Bone marrow (tissue), 2 donors: ENCODE data around the gene IFI27L2.
A peak's percentile ranks its signal among the peaks of the same experiment; 100 is the strongest.
"Not testable (repeated sequence)": the region's sequence is repeated elsewhere in the genome, so short reads cannot be mapped to it uniquely, and the experiment has no call there.

Source experiments
- DNase-seq, 2 donors: peaks; one replicate each; lab custom pipeline; 2025; lab: John Stamatoyannopoulos, UW

Gene IFI27L2, protein sequence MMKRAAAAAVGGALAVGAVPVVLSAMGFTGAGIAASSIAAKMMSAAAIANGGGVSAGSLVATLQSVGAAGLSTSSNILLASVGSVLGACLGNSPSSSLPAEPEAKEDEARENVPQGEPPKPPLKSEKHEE

DNA sequence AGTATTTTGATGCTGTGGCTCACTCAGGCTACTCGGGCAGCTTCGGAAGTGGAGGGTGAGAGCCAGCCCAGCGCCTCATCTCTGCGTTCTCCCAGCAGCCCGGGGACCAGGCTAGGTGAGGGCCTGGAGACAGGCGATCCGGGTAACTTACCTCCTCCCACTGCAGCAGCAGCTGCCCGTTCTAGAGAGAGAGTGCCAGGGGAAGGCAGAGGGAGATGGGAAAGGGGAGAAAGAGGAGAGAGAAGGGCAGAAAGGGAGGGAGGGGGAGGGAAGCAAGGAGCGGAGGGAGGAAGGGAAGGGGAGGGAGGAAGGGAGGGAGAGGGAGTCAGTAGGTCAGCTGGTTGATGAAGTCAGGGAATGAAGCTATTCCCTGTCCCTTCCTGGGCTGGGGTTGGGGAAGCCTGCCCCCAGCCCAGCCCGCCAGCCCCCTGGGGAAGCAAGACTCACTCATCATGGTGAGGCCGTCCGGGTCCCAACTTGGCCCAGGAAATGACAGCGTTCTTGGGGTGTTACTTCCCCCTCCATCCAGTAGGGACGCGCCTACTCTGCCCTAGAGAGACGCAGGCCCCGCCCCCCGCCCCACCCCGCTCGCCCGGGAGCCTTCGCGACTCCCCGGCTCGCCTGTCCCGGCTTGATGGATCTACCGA lies at the start of gene IFI27L2:
Gene IFI27L2, minus strand, starts transcription at position 494 of the 647 bp plus-strand sequence. Its CDS starts 40 bp downstream, at position 454.
- peak; percentile 22 to 65 for DNase-seq

DNA sequence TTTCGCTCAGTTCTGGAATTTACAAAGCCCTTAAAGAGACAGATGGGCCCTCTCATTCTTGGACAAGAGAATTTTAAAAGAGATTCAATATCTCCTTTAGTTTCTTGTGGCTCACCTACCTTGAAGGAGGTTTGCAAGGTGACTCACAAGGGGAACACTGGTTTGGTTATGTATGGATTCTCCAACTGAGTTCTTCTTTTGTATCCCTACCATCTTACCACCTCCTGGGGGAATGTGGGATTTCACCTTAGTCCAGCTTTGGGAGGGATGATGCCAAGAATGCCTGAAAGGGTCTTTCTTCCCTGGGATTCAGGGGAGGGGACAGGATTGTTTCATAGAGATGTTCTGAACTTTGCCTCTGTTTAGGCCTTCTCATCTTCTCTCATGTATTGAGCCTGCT lies 48.4 kb upstream of the IFI27L2 start:
- no peak for DNase-seq

DNA sequence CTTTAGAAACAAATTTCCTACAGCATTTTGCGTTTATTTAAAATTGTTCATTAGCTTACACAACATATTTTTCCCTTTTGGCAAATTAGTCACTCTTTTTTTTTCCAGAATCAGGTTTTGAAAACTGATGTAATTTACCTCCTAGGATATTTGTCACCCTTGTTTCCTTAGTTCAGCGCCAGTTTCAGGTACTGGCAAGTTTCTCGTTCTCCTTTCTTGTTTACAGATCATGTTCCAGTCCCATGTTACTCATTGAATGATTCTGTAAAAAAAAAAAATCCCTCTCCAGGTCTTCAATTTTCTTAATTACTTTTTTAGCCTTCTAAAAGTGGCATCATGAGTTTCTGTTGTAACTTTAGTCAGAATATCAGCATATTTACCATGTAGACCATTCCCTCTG lies 47.4 kb upstream of the IFI27L2 start:
- DNase-seq = no peak

DNA sequence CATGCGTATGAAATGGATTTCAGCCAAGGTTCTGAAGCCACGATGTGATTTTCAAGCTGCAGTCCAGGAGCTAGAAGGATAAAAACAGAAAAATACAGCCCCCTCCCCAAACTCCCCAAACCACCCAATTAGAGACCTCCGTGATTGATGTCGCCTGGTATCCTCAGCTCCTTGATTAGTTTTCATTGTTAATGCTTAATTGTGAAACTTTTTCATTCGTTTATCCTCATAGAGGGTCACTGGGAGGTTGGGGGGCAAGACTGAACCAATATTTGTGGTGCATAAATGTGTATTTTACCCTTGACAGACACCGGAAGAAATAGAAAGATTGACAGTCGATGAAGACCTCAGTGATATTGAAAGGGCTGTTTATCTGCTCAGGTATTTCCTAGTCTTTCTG lies 46.3 kb upstream of the IFI27L2 start:
- DNase-seq = no peak

DNA sequence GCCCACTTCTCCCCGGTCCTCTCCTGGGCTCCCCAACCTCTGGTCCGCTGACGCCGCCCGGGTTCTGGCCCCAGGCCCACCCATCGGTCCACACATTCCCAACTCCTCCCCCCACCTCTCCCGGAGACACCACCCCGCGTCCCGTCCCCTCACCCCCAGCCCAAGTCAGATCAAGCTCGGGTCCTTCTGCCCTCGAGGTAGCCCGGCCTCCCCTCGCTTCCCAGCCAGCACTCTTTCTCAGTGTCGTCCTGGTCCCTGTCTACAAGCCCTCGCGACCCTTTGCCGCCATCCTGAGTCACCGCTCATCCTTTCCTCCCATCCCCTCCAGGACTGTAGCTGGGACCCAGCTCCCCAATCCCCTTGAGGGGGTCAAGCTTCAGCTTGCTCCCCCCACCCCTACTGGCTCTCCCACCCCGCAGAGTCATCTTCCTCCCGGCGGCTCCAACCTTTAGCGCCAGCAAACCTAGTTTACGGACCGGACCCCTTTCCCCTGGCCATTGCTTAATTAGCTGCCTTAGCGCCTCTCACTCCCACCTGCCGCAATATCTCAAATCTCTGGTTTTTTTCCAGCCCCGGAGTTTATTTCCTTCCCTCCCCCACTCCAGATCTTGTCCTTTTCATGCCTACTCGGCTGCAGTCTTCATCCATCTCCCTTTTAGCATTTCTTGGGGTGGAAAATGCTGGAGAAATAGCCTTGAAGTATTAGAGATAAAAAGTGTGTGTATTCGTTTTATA lies 45.8 kb upstream of the IFI27L2 start:
- DNase-seq = no peak

DNA sequence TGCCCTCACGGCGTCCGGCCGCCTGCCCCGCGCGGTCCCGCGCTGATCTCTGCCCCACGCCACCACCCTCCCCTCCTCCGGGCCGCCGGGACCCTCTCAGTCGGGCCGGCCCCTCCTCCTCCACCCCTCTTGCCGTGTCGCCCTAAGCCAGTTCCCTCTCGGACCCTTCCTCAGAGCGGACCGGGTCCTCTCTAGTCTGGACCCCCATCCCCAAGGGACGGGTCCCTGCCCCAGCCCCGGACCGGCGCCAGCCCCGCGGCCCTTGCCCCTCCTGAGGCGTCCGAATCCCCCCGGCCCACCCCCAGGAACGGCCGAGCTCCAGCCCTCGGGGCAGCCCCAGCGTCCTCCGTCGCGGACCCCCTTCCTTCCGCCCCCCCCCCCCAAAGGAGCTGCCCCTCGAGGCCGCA lies 45.2 kb upstream of the IFI27L2 start:
- no peak for DNase-seq

DNA sequence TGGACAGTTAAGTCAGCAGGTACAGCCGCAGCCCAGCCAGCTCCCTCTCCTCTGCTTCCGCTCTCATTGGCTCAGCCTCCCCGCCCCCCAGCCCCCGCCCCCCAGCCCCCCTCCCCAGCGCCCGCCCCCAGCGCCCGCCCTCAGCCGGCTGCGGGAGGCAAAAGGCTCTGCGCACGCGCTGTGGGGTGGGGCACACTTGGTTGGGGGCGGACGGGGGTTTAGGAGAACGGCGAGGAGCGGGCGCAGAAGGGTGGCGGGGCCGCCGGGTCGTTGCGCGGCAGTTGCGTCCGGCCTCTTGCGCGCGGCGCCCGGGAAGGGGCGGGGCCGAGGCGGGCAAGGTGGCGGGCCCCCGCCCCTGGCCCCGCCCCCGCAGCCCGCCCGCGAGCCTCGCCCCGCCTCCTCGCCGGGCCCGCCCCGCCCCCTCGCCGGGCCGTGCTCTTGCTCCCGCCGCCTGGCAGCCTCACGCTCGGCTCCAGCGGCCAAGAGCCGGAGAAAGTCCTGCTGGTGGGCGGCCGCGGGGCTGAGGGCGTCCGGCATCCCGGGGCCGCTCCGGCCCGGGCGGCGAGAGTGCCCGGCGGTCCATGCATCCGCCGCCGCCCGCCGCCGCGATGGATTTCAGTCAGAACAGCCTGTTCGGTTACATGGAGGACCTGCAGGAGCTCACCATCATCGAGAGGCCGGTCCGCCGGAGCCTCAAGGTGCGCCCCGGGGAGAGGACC lies 44.6 kb upstream of the IFI27L2 start, which contains the start of gene PPP4R4:
Gene PPP4R4, plus strand, starts transcription at position 438 of the 719 bp plus-strand sequence. Its CDS starts 144 bp downstream, at position 582.
- DNase-seq = peak; percentile 57 to 71

DNA sequence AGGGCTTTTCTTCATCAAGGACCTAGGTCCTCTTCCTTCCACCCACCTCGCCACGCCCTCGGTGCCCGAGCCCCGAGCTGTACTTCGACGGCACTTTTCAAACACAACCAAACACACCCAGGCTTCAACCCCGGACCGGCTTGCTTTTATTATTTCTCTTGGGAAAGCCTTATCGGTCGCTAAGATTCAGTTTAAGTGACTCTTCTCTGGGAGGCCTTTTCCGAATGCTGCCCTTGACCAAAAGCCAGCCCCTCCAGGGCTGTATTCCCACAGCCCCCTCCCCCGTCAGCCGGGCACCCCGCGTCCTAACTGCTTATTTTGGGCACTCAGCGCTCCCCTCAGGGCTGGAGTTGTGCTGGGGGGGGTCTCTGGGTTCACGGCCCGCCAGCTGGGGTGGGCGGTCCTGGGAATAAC lies 44.1 kb upstream of the IFI27L2 start:
- no peak for DNase-seq

DNA sequence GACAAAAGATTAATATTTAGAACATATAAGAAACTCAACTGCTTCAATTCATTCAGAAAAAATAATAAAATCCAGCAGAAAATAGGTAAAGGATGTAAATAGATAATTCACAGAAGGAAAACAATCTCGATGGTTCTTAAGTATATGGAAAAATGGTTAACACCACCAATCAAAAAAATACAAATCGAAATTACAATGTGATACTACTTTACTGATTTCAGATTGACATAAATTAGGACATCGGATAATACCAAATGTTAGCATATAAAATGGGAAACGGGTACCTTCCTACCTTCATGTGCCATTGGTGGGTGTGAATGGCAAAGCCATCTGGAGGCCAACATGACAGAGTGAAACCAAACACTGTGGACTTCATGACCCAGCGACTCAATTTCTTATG lies 43.1 kb upstream of the IFI27L2 start:
- no peak for DNase-seq

DNA sequence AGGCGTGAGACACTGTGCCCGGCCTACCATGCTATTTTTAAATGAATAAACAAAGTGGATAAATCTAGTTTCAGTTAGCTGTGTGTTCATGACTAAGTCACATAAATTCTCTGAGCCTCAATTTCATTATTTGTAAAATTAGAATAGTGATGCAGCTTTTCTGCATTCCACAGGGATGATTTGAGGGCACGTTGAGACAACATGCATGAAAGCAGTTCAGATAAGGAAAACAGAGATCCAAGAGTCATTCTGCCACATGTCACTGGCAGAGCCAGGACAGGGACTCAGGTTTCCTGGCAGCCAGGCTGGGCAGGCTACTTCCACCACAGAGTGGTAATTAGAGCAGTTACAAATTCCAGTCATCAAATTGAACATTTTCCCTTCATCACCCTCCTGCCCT lies 41.8 kb upstream of the IFI27L2 start:
- DNase-seq = no peak

DNA sequence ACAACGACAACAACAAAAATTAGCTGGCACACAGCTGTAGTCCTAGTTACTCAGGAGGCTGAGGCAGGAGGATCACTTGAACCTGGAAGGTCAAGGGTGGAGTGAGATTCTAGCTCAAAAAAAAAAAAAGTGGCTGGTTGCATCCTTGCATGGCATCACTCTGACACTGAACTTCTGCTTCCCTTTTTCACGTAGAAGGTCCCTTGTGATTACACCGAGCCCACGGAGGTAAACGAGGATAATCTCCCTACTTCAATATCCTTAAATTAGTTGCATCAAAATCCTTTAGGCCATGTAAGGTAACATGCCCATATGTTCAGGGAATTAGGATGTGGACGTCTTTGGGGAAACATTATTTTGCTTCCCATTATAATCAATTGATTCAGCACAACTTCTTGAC lies 40.7 kb upstream of the IFI27L2 start:
- DNase-seq = no peak

DNA sequence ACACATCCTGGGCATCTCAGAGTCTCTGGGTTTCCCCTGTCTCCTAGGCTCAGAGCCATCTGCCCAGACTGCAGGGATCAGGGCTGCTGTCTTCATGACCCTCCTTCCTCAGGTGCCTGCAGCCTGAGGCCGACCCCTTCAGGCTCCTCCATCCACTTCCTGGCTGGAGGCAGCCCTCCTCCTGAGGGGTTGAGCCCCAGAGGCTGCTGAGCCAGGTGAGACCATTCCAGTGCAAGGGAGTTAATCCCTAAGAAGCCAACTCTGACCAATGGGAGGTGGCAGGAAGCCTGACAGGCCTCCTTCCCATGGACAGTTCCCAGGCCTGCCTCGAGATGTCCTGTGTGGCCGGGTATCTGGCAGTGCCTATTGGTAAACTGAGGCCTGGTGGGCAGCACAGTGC lies 36.3 kb upstream of the IFI27L2 start:
- no peak for DNase-seq

DNA sequence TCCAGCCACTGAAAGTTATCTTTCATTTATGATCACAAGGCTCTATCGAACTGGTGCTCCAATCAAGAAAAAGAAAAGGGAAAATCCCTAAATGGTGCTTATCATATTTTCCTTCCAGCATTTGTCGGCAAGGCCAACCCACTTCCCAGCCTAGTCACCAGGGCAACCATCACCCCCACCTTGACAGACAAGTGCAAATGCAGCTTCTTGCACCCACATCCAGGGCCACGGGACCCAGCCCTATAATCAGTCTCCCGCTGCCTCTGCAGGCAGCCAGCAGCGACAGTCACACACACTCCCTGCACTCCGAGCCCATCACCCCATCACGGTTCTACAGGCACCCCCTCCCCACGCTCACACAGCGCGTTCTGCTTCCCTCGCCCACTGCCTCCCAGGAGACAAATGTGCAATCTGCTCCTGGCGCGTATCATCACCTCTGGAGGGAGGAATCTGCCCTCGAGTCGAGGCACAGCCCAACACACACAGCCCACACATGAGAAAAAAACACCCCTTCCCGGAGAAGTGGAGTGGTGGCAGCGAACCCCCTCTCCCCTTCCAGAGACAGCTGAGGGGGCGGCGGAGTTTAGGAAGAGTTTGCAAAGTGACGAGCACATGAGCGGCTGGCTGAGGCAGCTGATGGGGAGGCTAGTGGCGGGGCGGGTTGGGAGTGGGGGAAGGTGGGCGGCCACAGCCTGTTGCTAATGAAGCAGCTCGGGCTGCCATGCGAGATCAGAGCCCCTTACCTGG lies 35.5 kb upstream of the IFI27L2 start:
- DNase-seq = no peak

DNA sequence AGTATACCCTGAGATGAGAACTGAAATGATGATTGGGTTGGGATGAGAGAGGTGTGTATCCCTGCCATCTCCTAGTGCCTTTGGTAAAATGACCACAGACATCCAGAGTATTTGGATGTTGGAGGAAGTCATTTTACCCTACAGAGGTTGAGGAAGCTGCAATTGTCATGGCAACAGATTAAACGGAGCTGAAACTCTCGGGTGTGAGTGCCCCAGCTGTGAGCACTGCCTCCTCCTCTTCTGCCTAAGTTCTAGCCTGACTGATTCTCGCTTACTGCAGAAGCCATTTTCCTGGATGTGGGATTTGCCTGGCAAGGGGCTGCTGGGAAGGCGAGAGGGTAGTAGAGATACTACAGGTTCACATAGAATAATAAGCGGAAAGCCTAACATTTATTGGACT lies 34.4 kb upstream of the IFI27L2 start:
- DNase-seq = no peak

DNA sequence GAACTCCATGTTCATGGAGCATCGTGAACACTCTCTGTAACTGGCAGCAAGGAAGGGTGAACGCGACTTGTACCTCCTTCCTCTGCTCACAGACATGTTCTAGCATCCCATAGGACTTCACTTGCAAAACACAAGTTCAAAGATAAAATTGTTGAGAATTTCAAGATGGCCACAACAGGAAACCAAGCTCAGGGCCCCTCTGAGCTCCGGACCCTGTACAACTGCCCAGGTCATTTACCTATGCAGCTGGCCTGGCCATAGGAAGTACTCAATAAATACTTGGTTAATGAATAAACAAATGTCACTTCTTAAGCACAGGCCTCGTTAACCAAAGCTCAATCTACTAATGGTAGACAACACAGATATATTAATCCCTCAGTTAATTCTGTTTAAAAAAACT lies 33.1 kb upstream of the IFI27L2 start:
- DNase-seq = no peak

DNA sequence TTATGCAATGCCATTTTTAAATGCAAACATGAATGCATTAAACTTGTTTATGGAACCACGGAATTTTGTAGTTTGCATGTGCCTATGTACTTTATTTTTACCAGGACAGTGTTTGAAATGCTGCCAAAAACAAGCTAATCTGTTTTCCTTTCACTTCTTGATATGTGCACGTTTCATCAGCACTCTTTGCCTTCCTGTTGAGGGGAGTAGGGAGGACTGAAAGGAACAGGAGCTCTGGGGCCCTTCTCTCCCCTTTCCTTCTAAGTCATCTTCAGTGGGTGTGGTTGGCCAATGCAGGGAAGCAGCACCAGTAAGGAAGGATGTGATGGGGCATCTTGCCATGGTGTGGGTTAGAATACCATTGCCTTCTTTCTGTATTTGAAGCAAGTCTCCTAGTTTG lies 32.6 kb upstream of the IFI27L2 start:
- peak in 1 of 2 donors; percentile 55 for DNase-seq

DNA sequence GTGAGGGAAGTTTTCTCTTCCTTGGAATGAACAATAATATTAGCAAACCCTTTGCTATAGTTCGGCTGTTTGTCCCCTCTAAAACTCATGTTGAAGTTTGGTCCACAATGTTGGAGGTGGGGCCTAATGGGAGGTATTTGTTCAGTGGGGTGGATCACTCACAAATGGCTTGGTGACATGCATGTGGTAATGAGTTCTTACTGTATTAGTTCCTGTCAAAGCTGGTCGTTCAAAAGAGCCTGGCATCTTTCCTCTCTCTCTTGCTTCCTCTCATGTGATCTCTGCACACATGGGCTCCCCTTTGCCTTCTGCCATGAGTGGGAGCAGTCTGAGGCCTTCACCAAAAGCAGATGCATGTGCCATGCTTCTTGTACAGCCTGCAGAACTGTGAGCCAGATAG lies 31.7 kb upstream of the IFI27L2 start:
- no peak for DNase-seq

DNA sequence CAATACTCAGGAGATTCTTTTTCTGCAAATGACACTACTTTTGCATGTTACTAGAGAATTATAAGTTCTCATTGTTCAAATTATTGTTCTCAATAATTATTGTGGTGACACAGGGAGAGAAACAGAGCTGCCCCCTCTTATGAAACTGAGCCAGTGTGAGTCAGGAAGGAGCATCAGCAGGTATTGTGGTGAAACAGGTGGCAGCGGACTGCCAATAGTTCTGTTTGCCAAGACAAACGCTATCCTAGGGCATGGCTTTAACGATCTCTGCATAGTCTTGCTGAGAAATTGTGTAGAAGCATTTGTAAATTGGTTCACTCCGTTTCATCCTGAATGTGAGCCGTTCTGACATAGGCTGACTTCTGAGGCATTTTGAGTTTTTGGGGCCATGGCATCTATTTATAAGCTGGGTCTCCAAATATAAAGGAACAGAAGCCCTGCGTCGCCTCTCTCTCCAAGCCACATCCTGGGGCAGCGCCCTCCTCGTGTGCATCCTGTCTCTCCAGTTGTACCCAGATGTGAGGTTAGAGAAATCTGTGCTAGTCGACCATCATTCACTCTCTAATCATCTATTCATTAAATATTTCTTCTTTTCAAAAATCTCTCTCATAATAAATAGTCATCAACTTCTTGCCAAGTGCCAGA lies 29.0 kb upstream of the IFI27L2 start:
- no peak for DNase-seq

DNA sequence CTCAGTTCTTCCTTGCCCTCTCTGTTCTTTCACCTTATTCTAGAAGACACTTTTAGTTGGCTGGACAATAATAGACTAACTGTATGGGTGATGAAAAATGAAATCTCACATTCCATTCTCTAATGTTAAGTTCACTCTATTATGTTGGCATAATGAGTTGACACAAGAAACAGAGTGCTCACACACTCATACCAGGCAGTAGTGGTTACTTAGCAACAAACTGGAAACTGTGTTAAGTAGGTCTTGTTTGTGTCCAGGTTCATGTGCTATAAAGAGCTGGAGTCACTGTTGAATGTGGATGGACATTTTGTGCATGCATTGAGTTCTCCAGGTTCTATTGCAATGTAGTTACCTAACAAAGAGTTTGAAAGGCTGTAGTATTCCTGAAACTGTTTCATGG lies 27.8 kb upstream of the IFI27L2 start:
- DNase-seq = no peak

DNA sequence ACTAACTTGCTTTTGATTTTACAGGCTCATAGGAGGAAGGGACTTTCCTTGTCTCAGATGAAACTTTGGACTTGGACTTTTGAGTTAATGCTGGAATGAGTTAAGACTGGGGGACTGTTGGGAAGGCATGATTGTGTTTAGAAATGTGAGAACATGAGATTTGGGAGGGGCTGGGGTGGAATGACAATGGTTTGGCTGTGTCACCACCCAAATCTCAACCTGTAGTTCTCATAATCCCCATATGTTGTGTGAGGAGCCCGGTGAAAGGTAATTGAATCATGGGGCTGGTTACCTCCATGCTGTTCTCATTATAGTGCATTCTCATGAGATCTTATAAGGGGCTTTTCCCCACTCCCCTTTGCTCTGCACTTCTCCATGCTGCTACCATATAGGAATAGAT lies 26.7 kb upstream of the IFI27L2 start:
- not testable (repeated sequence) for DNase-seq

DNA sequence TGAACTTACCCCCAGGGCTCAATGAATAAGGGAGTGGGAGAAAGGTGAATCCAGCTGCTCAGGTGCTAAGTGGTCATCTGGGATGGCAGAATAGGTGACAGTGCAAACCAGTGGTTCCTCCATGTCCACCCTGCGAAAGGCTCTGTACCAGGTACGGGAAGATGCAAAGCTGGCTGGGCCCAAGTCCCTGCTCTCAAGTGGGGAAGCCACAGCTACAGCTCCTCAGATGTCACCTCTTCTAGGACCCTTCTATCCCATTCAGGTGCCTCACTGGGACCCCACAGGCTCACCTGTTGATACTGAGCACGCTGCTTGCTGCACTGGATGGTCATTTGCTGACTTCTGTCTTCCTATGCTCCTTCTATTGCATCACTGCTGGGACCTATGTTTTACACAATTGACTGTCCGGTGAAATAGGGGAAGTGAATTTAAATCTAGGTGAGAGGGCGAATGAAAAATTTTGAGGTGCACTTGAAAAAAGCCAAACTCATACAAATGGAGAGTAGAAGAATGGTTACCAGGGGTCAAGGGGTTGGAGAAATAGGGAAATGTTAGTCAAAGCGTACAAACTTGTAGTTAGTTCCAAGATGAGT lies 24.4 kb upstream of the IFI27L2 start:
- no peak for DNase-seq
